GM15510 (cell line): ENCODE results near the gene PINK1.
A peak's percentile ranks its signal among the peaks of the same experiment; 100 is the strongest.

Experiments
- POLR2A ChIP-seq: IDR thresholded peaks from 3 replicates; pipeline ENCODE4 v1.6.1; 2011; ENCODE audit warnings: borderline replicate concordance; ENCODE audit not compliant: insufficient read length; ENCODE audit errors: extremely low read depth

Gene PINK1

DNA sequence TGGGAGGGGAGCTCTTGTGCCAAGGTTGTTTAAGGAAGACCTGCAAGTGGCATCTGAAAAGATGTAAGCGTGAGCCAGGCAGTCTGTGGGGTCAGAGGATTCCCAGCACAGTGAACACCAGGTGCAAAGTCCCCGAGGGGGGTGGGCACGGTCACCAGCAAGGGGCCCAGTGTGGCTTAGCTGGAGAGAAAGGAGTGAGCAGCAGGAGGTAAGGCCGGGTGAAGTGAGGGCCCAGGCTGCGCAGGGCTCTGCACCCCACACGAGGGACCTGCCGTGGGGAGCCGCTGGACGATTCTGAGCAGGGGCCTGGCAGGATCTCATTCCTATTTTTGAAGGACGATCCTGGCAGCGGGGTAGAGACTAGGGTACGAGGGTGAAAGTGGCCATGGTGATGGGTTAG is 23.8 kb downstream of the PINK1 start:
- TF ChIP-seq POLR2A: no peak

DNA sequence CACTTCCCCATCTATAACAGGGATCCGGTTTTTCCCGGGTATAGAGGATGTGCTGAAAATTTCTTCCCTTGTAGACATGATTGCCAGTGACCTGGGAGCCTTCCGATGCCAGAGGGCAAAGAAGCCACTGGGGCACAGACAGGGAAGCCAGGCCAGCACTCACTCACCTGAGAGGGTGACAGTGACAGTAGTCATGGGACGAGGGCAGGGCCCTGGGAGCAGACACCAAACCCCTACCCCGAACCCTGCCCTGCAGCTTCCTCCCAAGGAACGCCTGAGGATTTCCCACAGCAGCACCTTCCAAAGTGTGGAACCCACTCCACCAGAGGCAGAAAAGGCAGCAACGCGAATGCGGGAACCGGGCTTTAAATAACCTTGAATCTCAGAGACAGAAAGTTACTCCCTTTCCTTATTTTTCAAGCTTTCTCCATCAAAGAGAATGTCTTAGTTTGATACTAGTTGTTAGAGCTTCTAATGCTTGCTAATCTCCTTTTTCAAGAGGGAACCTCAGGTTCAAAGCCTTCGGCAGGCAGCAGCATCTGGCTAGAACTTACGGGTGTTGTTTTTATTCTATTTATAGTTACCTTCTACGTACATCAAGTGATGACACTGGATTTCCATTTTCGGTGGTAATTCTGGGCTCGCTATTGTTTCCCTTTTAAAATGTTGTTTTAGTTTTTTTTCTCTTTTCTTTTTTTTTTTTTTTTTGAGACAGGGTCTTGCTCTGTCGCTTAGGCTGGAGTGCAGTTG is 25.1 kb downstream of the PINK1 start:
- no peak for TF ChIP-seq POLR2A

GRCh38 chr1:20660363-20660762 is 27.1 kb downstream of the PINK1 start:
- no peak for TF ChIP-seq POLR2A

- no peak for TF ChIP-seq POLR2A
These were observed 27.6 kb downstream of the PINK1 start for GRCh38 chr1:20660847-20661206.

DNA sequence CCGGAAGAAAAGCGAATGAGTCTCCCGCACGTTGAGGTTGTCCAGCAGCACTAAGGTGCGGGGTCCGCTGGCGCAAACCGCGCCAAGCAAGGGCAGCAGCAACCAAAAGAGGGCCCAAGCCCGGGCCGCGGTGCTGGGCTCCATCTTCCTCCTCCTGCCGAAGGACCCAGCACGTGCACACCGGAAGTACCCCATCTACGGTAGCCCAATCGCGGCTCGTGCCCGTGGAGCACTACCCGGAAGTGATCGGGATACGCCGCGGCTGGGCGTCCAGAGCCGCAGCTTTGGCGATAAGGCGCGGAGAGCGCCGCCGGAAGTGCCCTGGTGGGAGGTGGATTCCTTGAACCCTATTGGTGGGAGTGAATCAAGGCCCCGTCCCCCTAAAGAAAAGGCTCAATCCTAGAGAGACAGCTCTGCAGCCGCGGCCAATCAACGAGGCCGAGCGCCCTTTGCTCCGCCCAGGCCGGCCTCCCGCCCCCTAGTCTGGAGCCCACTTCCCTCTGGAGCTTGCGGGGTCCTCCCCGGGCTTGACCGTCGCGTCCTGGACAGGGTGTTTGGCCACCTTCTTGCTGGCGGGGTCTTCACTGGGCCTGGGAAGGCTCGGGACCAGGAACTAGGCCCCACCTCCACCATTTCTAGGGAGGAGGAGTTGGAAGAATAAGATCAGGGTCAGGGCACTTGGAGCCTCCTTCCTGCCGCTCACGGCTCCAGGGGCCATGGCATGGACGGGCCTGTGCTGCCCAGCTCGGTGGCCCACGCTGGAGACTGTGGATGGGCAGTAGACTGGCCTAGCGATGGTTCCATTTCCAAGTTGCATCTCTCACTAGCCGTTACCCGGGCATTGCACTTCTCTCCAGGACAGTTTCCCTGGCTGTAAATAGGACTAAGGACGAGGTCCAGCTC is 28.2 kb downstream of the PINK1 start, which contains the start of gene DDOST:
DDOST (minus strand) TSS at position 163 of the 903 bp plus-strand sequence; CDS start at position 144, 19 bp downstream.
- TF ChIP-seq POLR2A: peak; percentile 79

DNA sequence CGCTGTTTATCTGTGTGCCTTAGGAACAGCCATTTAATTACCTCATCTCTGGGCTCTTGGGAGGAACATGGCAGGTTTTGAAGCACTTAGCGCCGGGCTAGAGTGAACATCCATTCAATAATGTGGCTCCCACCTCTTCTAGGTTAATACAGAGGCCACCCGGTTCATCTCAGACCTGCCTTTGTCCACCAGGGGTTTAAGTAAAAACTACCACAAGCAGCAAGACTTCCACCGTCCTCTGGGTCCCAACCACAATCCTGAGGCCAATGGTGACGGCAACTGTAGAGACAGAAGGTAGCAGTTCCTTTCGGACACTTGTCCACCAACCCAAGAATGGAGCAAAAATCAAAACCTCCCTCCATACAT is 28.8 kb downstream of the PINK1 start:
- no peak for TF ChIP-seq POLR2A

GRCh38 chr1:20663365-20663764 is 30.1 kb downstream of the PINK1 start:
- TF ChIP-seq POLR2A: no peak

- TF ChIP-seq POLR2A: no peak
These were observed 30.9 kb downstream of the PINK1 start for GRCh38 chr1:20663969-20664715.

- TF ChIP-seq POLR2A: no peak
These were observed 32.5 kb downstream of the PINK1 start for GRCh38 chr1:20665726-20666125.

DNA sequence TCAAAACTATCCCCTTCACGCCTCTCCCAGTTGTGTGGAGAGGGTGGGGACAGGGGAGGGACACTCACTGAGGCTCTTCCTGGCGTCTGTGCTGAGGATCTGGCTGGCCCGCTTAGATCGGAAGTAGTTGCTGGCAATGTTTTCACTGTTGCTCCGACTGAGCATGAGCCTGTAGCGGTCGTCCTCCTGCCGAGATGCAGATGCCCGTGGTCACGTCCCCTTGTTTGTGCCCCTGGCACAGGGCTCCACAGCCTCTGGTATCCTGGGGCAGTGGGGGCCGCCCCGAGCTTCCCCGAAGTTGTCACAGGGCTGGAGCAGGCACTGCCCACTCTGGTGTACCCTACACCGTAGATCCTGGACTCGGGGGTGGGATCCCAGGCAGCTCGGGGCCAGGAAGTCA is 32.9 kb downstream of the PINK1 start:
- TF ChIP-seq POLR2A: no peak

GRCh38 chr1:20666804-20667203 is 33.5 kb downstream of the PINK1 start:
- TF ChIP-seq POLR2A: no peak

DNA sequence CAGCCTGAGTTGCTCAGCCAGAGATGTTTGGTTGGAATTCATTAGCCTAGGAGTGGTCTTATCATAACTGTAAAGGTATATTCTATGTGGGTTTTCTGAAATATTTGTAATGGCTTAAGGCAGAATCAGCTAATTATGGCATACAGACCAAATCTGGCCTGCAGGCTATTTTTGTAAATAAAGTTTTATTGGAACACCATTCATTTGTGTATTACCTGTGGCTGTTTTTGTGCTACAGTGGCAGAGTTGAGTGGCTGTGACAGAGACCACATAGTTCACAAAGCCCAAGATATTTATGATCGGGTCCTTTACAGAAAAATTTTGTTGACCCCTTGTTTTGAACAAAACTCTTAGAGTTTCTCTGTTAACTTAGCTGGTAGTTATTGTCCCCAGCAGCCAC is 35.3 kb downstream of the PINK1 start:
- no peak for TF ChIP-seq POLR2A

- TF ChIP-seq POLR2A: no peak
These were observed 37.7 kb downstream of the PINK1 start for GRCh38 chr1:20670936-20671335.

DNA sequence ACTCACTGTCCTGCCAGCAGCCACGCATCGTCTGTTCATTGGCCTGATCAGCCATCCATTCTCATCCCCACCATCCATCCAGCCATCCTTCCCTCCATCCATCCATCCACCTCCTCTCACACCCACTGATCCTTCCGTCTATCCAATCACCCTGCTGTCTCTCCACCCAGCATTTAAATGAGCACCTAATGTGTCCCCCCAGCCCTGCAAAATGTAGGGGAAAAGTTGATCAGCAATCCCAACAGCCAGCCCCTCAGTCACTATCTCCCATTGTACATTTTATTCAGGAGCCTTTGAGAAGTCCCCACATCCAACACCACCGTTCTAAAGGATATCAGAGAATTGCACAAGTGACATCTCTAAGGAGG is 39.0 kb downstream of the PINK1 start:
- no peak for TF ChIP-seq POLR2A

DNA sequence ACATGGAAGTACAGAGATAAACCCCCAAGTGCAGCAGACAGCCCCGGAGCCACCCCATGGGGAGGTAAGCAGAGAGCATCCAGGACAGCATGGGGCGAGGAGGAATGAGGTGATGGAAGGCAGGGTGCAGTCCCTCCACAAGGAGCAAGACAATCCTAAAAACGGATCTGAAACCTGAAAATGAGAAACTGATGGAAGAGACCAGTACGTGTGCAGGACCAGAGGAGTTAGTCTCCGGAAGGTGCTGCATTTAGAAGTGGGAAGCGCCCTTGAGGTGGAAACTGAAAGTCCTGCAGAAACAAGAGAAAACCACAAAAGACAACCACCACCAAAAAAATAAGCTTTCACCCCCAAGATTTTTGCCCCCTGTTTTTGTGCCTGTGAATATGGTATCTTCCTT is 45.3 kb downstream of the PINK1 start:
- no peak for TF ChIP-seq POLR2A

GRCh38 chr1:20680269-20680668 is 47.0 kb downstream of the PINK1 start:
- TF ChIP-seq POLR2A: no peak

DNA sequence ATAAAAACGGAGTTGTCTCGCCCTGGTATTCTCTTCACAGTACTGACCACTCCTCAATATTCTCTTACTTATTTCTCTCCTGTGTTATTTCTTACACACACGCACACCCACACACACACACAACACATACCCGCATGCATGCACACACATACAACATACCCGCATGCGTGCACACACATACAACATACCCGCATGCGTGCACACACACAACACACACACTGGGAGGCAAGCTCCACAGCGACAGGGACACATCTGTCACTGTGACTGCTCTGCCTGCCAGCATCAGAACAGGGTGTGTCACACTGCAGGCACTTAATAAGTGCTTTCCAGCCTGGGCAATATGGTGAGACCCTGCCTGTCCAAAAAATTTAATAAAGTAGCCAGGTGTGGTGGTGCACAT is 48.7 kb downstream of the PINK1 start:
- no peak for TF ChIP-seq POLR2A
